Rectal smooth muscle tissue (tissue), 1 donor: ENCODE measurements around the gene MACROD1.

Source experiments
- H3K27ac ChIP-seq: one replicate; pipeline ENCODE4 v1.7.0; 2013; ENCODE audit warnings: low read depth, low read length, inconsistent platforms
- H3K27me3 ChIP-seq: one replicate; pipeline ENCODE4 v1.7.0; 2013; ENCODE audit warnings: low read length; ENCODE audit not compliant: control insufficient read depth, insufficient read depth
- H3K36me3 ChIP-seq: one replicate; pipeline ENCODE4 v1.7.0; 2013; ENCODE audit warnings: low read length; ENCODE audit not compliant: control insufficient read depth, insufficient read depth
- H3K4me1 ChIP-seq: one replicate; pipeline ENCODE4 v1.7.0; 2013; ENCODE audit warnings: low read length; ENCODE audit not compliant: control insufficient read depth, insufficient read depth
- H3K4me3 ChIP-seq: one replicate; pipeline ENCODE4 v1.7.0; 2013; ENCODE audit warnings: low read length
- H3K9ac ChIP-seq: one replicate; pipeline ENCODE4 v1.7.0; 2013; ENCODE audit warnings: low read length

The MACROD1 gene

GRCh38 chr11:64023712-64024710 lies 141.9 kb downstream of the MACROD1 start:
- Histone ChIP-seq H3K27ac (no peak overlapping the region), H3K4me1 (no peaks in the 10 kb centered on the region), H3K27me3 (no peaks in the 10 kb centered on the region), H3K36me3 (no peaks in the 10 kb centered on the region), H3K9ac (no peak overlapping the region), H3K4me3 (no peak overlapping the region)

GRCh38 chr11:64022125-64022784 lies 143.7 kb downstream of the MACROD1 start:
- H3K9ac ChIP-seq: no peak overlapping the region
- no peaks in the 10 kb centered on the region for H3K36me3 ChIP-seq
- no peak overlapping the region for H3K27ac ChIP-seq
- no peaks in the 10 kb centered on the region for H3K4me1 ChIP-seq
- no peak overlapping the region for H3K4me3 ChIP-seq
- no peaks in the 10 kb centered on the region for H3K27me3 ChIP-seq

- H3K36me3 ChIP-seq: no peaks in the 10 kb centered on the region
- no peaks in the 10 kb centered on the region for H3K4me1 ChIP-seq
- H3K9ac ChIP-seq: no peak overlapping the region
- H3K27me3 ChIP-seq: no peaks in the 10 kb centered on the region
- H3K27ac ChIP-seq: no peak overlapping the region
- no peak overlapping the region for H3K4me3 ChIP-seq
These were observed 144.2 kb downstream of the MACROD1 start for GRCh38 chr11:64021757-64022093.

GRCh38 chr11:64020976-64021756 lies 144.7 kb downstream of the MACROD1 start:
- H3K36me3 ChIP-seq: no peaks in the 10 kb centered on the region
- no peak overlapping the region for H3K9ac ChIP-seq
- H3K4me3 ChIP-seq: no peak overlapping the region
- H3K4me1 ChIP-seq: no peaks in the 10 kb centered on the region
- no peak overlapping the region for H3K27ac ChIP-seq
- no peaks in the 10 kb centered on the region for H3K27me3 ChIP-seq

GRCh38 chr11:64019106-64020037 lies 146.5 kb downstream of the MACROD1 start:
- Histone ChIP-seq H3K4me1 (no peaks in the 10 kb centered on the region), H3K27me3 (no peaks in the 10 kb centered on the region), H3K36me3 (no peaks in the 10 kb centered on the region), H3K4me3 (no peak overlapping the region), H3K27ac (no peak overlapping the region), H3K9ac (no peak overlapping the region)

GRCh38 chr11:64018310-64018709 lies 147.6 kb downstream of the MACROD1 start:
- no peak overlapping the region for H3K4me3 ChIP-seq
- no peaks in the 10 kb centered on the region for H3K4me1 ChIP-seq
- H3K27ac ChIP-seq: no peak overlapping the region

GRCh38 chr11:64017945-64018224 lies 148.0 kb downstream of the MACROD1 start:
- Histone ChIP-seq H3K4me3 (no peak overlapping the region), H3K27ac (no peak overlapping the region), H3K27me3 (no peaks in the 10 kb centered on the region), H3K36me3 (no peaks in the 10 kb centered on the region), H3K9ac (no peak overlapping the region), H3K4me1 (no peaks in the 10 kb centered on the region)

More at GRCh38 chr11:64018310-64018709, 147.6 kb downstream of the MACROD1 start:
- H3K36me3 ChIP-seq: no peaks in the 10 kb centered on the region
- no peak overlapping the region for H3K9ac ChIP-seq
- H3K27me3 ChIP-seq: no peaks in the 10 kb centered on the region

GRCh38 chr11:64015935-64016845 lies 149.7 kb downstream of the MACROD1 start:
- Histone ChIP-seq H3K27me3 (no peaks in the 10 kb centered on the region), H3K4me1 (no peaks in the 10 kb centered on the region), H3K4me3 (no peak overlapping the region), H3K36me3 (no peaks in the 10 kb centered on the region), H3K9ac (no peak overlapping the region), H3K27ac (no peak overlapping the region)

- Histone ChIP-seq H3K36me3 (no peaks in the 10 kb centered on the region), H3K4me3 (no peak overlapping the region), H3K27ac (no peak overlapping the region), H3K4me1 (no peaks in the 10 kb centered on the region), H3K9ac (no peak overlapping the region), H3K27me3 (no peaks in the 10 kb centered on the region)
These were observed 150.4 kb downstream of the MACROD1 start for GRCh38 chr11:64015510-64015909.

- H3K9ac ChIP-seq: no peak overlapping the region
- no peak overlapping the region for H3K27ac ChIP-seq
- no peaks in the 10 kb centered on the region for H3K36me3 ChIP-seq
- H3K4me3 ChIP-seq: no peak overlapping the region
- H3K4me1 ChIP-seq: no peaks in the 10 kb centered on the region
- H3K27me3 ChIP-seq: no peaks in the 10 kb centered on the region
These were observed 151.6 kb downstream of the MACROD1 start for GRCh38 chr11:64014356-64014755.
